Left renal pelvis (tissue), 4 donors: ENCODE measurements around the gene ACTN1. TPM values are rescaled to one million over a fixed set of nuclear protein-coding genes. Genes with fewer than 3 reads are reported as not detected.
"Not testable (repeated sequence)": the region's sequence is repeated elsewhere in the genome, so short reads cannot be mapped to it uniquely, and the experiment has no call there.

Source experiments
- DNase-seq, 4 donors: peaks; one replicate each; pipeline ENCODE4 v3.0.0-alpha.2; 2013; ENCODE audit warnings: low read depth in 4 of 4, low spot score in 3 of 4
- polyA plus RNA-seq, 4 donors: library from polyadenylated mRNA; unstranded; fragments of 120-200 nt; gene quantifications; one replicate each; pipeline ENCODE4 v1.2.1, GENCODE V29; 2013; ENCODE audit not compliant: insufficient read length in 4 of 4

ACTN1 gene
- polyA plus RNA-seq, 4 donors = 69.9 to 89.5 (median 78.2) TPM

DNA sequence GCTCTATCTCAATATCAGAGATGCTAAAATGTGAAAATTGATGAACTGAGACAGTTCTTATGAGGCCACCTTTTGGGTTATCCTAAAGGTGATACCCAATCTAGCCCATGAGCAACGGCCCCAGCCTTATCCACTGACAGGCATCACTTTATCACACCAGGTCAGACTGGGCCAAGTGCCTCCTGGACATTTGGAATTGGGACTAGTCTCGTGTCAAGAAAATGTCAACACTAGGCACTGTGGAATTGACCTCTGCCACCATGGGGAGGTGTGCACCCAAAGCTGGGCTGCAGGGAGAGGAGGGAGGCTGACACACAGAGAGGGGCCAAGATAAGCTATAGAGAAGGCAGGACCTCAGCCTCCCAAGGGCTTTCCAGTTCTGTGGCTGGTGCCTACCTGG lies 107.7 kb downstream of the ACTN1 start:
- DNase-seq = no peak

DNA sequence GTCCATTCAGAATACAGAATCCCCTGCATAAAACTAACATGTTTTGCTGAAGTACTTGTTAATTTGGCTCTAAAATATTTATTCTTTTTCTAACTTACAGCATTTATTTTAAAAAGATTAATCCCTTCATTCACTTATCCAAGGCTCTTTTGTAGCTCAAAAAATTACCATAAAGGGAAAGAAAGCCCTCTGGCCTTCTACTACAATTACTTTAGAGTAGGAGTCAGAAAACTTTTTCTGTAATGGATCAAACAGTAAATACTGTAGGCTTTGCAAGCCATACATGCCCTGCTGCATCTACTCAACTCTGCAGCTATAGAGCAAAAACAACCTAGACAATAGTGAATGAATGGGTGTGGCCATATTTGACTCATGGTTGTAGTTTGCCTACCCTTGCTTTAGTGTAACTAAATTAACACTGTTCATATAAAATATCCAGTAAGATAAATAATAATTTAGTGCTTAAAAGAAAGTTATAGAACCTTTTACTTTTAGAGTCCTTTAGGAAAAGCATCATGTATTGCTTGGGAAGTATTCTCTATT lies 112.0 kb downstream of the ACTN1 start:
- no peak for DNase-seq

DNA sequence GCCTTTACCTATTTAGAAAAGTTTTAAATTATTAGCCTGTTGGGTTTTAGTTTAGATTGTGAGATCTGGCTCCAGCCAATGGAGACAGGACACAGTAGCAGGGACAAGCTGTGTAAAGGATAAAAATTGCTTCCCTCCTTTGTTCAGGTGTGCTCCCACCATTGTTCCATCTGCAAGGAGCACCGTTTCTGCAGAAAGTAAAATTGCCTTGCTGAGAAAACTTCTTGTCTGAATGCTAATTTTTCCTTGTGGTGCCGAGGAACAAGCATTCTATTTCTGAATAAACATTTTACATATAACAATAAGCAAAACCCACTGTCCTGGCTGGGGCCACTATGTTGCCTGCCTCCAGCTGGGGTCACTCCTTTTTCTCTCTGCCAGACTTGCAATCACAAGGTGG lies 113.6 kb downstream of the ACTN1 start:
- DNase-seq = no peak

DNA sequence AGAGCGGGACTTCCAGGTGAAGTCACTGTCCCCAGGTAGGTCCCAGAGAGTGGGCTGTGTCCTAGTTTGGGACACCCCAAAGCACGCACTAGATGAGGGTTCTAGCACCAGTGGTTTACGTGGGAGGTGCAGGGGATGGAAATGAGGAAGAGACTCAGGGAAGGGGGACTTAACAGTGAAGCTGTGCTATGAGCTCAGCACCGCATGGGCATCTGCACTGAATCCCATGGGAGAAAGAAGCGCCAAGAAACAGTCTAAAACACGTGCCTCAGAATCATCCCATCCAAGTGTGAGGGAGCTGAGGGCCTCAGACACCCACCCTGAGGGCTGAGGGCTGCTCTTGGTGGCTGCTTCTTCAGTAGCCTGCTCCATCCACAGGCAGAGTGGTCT lies 114.7 kb downstream of the ACTN1 start:
- no peak for DNase-seq

DNA sequence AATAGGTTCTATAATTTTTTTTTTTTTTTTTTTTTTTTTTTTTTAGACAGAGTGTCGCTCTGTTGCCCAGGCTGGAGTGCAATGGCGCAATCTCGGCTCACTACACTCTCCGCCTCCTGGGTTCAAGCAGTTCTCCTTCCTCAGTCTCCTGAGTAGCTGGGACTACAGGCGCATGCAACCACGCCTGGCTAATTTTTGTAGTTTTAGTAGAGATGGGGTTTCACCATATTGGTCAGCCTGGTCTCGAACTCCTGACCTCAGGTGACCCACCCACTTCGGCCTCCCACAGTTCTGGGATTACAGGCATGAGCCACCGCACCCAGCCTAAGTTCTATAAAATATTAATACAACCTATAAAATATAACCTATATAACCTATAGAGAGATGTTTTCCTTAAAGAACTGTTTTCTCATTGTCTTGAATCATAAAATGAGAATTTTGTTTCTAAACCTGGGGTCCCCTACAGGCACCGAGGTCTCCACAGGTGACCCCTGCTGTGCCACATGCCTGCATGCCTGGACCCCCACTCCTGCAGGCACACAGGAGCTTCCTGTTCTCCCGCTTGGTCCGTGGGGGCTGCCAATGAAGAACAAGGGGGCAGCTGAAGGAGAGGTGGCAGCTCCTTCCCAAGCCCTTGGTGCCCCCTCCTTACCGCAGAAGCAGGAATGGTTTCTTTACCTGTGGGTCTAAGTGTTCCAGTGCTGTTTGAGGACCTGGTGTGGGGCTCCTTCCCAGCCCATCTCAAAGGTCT lies 115.3 kb downstream of the ACTN1 start:
- no peak for DNase-seq

DNA sequence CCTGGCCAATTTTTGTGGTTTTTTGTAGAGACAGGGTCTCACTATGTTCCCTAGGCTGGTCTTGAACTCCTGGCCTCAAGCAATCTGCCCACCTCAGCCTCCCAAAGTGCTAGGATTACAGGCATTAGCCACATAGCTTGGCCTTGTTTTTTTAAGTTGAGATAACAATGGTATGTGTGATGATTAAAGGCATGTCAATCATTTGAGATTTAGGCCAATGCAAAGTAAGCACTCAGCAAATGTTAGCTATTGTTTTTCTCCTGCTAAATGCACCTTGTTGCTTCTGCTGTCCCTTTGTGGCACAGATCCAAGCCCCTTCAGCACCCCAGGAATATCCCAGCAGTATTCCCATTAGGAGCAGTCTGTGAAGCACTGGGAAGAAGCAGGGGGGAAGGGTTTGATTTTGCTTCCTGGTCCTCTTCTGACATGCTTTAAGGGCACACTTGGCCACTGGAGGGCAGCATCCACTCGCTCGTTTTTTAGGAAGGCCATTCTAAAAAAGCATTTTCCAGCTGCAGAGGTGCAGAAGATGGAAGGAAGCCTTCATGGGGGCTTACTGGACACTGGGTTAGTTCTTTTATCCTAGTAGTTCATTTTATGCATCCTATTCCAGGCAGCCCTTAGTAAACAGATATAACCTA lies 116.0 kb downstream of the ACTN1 start:
- DNase-seq = peak; percentile 41 to 76 (median 60)

DNA sequence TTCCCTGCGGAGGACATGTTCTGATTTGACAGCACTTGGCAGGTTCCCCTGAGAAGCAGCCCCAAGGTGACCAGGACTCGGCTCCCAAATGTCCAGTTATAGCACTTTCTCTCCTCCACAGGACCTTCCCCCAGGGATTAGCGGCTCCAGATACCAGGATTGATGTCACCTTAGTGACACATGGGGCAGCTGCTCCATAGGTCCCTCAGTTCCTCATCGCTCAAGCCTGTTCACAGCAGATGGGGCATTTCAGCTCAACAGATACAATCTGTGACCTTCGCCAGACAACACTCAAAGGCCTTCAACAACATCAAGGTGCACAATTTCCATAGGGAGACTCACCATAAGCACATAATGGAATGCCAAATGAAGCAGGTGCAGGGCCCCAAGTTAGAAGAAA lies 118.3 kb downstream of the ACTN1 start:
- DNase-seq = no peak

DNA sequence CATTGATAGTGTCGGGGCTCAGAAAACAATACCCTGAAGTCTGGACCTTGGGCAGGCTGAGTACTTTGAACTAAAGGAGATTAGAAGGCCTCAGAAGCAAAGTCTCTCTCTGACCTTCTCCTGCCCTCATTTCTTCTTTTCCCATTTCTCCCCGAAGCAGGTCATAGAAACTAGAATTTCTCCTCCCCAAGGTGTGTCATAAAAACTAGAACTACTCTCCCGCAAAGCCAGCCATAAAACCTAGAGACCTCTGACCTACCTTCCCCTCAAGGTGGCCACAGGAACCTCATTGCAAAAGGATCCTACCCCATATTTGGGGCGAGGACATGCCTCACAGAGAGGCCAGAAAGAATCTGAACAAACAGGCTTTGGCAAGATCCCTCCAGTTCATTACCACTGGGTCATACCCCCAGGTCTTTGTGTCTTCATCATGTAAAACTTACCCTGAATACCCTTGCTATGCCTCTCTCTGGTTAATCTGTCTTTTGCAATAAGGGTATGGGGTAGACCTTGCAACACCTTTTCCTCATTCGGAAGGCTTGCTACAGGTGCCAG lies 121.5 kb downstream of the ACTN1 start:
- DNase-seq = no peak

DNA sequence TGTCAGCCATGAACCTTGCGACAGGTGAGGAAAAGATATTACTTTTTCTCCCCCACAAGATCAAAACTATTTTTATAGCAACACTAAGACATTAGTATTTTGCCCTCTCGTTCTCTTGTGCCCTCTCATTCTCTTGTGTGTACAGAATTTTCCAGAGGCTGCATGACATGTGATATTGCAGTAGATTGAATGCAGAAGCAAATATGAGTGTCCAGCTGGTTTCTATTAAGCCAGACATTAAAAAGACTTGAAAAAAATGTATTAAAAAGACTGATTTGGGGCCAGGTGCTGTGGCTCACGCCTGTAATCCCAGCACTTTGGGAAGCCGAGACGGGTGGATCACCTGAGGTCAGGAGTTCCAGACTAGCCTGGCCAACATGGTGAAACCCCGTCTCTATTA lies 122.5 kb downstream of the ACTN1 start:
- DNase-seq = no peak

DNA sequence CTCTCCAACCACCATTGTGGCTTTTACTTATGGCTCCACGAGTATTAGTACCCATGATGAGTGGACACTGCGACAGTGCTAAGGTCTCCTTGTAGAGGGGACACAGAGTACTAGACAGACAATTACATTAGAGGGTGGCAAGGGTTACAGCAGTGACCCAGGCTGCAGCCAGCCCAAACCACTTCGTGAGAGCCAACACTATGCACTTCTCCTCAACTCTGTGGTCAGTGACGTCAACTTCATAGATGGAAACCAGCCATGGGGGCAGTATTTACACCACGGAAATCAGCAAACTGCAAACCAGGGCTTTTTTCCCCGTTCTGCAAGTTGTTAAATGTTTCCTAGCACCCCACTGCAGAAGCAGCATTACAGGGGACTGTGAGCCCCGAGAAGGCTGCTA lies 124.7 kb downstream of the ACTN1 start:
- no peak for DNase-seq

DNA sequence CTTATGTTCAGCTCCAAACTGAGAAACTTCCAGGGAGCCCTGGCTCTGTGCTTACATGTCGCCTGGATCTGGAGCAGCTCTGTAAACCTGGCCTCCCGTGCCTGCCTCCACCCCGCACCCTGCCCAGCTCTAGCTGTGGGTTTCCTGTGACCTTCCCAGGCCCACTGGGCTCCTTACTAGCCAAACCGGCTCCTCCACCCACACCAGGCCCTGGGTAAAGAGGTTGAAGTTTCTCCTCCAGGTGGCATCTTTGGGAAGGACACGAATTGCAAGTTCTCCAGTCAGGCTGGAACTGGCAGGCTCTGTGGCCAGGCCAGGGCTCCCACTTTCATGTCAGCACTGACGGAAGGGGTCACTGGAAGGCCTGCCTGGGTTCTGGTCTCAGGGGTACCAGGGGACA lies 125.4 kb downstream of the ACTN1 start:
- DNase-seq = no peak

DNA sequence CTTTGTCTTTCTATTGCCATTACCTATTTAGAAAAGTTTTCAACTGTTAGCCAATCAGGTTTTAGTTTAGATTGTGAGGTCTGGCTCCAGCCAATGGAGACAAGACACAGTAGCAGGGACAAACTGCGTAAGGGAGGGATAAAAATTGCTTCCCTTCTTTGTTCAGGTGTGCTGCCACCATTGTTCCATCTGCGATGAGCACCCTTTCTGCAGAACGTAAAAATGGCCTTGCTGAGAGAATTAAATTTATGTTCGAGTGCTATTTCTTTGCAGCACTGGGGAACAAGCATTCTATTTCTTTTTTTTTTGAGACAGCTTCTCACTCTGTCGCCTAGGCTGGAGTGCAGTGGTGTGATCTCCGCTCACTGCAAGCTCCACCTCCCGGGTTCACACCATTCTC lies 126.6 kb downstream of the ACTN1 start:
- not testable (repeated sequence) for DNase-seq

DNA sequence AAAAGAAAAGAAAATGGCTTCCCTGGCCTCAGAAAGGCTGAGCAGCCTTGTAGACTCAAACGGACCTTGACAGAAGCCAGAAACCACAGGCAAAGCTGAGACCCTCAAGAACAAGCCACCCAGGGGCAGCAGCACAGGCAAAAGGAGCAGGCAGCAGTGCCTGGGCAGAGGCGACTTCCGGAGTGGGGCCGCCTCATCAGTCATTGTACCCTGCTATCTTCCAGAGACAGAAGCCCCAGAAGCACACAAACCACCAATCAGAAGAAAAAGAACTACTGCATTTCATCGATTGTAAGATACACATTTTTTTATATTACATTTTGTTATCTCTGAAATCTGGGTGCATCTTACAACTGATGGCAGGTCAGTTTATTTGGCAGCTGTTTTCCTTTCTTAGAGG lies 128.0 kb downstream of the ACTN1 start:
- DNase-seq = no peak

DNA sequence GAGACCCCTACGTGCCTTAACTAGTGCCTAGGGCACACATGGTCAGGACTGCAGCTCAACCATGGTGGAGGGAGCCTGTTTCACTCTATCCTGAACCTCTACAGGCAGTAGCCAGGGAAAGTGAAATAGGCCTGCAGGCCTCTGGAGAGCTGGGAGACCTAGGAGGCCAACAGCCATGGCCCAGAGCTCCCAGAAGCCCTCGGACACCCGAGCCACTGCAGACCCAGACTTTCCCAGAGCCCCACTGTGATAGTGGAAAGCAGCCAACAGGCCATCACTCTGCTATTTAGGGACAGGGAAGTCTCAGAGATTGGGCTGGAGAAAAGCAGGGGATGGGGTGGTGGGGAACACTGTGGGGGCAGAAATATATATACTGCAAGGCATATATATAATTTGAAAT lies 129.7 kb downstream of the ACTN1 start:
- no peak for DNase-seq

DNA sequence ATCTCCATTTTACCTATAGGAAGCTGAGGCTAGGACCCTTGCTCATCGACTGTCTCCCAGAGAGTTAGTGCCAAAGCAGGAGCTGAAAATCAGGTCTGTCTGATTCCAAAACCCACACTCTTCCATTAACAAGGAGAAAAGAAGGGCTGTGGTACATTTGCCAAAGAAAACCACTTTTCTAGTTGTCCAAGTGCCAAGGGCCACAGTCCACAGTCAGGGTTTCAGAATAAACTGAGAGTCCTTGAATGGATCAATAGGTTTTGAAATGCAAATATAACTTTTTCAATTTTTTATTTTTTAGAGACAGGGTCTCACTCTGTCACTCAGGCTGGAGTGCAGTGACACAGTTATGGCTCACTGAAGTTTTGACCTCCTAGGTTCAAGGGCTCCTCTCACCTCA lies 130.8 kb downstream of the ACTN1 start:
- DNase-seq = no peak

DNA sequence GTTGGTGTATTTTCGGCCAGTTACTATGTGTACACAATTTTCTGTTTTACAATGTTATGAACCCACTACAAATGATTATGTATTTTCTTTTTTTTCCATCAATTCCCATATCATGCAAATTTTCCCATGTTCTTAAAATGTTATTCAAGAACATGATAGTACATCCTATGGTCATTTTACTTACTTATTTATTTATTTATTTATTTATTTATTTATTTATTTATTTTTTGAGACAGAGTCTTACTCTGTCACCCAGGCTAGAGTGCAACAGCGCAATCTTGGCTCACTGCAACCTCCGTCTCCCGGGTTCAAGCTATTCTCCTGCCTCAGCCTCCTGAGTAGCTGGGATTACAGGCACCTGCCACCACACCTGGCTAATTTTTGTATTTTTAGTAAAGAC lies 131.5 kb downstream of the ACTN1 start:
- not testable (repeated sequence) for DNase-seq

DNA sequence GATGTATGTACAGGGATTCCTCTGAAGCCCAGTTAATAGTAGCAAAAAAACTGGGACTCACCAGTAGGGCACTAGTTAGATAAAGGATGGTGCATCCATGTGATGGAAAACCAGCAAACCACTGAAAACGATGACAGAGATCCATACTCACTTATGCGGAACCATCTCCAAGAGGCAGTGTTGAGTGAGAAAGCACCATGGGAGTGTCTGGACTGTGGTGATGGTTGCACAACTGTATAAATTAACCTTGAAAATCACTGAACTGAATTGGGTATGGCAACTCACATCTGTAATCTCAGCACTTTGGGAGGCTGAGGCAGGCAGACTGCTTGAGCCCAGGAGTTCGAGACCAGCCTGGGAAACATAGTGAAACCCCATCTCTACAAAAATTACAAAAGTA lies 132.6 kb downstream of the ACTN1 start:
- DNase-seq = no peak

DNA sequence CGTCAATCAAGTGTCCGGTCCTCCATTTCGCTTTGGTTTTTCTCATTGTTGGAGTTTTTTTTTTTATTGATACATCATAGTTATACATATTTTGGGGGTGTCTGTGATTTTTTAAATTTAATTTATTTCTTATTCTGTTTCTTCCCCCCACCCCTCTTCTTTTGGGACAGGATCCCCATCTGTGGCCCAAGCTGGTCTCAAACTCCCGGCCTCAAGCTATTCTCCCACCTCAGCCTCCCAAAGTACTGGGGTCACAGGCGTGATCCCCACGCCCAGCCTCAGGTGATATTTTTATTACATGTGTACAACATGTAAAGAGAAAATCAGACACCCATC lies 134.9 kb downstream of the ACTN1 start:
- peak in 1 of 4 donors; percentile 22 for DNase-seq

DNA sequence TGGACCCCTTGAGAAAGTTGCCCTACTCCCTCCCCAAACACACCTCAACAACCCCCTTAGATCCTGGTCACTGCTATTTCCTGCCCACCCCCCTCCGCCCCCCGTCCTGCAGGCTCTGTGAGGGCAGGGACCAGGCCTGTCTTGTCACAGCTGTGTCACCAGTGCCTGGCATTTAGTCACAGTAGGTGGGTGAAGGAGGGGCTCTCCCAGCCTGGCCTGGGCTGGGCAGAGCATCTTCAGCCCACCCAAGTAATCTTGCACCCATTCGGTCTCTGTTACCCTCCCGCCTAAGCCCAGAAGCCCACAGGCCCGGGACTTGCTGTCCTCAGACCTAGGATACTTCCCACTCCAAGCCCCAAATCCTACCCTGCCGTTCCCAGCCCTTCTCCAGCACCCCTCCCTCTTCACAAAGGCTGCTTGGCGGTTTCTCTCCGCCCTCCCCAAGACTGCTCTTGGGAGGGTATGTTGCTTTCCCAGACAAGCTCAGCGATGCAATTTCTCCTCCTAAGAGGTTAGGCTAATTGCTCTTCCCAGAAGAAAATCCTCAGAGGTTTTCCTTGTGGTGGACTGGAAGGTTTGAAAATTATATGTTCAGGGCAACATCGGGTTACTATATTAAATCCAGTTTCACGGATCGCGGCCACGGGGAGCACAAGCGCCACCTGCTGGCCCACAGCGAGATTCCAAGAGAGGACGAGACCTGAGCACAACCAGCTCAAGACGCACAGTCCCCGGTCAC lies 135.5 kb downstream of the ACTN1 start:
- DNase-seq = peak in 2 of 4 donors; percentile 48 to 61

DNA sequence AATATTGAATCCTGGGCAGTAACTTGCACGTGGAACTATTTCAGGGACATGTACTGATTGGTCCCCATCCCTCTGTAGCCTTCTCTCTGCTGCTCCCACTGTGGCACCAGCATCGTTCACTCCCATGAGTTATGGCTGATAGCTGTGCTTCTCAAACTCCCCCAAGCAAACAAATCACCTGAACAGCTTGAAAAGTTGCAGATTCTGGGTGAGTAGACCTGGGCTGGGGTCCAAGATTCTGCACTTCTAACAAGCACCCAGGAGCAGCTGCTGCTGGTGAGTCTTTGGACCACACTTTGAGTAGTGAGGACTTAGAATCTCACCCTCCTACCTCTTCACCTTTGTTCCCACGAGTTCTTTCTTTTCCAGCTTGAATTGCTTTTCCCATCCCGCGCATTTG lies 136.8 kb downstream of the ACTN1 start:
- DNase-seq = no peak

DNA sequence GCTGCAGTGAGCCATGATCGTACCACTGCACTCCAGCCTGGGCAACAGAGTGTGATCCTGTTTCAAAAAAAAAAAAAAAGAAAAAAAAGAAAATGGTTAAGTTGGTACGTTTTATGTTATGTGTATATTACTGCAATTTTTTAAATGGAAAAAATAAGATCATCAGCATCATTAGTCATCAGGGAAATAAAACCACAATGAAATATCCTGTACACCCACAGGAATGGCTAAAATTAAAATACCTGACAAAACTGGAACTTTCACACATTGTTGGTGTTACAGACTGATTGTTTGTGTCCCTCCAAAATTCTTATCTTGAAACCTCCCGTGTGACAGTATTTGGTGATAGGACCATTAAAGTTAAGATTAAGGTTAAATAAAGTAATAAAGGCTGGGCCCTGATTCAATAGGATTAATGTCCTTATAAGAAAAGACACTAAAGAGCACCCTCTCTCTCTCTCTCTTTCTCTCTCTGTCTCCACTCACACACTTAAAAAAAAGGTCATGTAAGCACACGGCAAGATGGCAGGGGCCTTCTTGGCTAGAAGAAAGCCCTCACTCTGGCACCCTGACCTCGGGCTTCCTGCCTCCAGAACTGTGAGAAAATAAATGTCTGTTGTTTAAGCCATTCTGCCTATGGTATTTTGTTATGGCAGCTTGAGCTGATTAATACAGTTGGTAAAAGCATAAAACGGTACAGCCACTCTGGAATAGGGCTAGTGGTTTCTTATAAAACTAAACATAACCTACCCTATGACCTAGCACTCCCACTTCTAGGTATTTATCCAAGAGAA lies 137.9 kb downstream of the ACTN1 start:
- DNase-seq = no peak
